DND-41 (cell line): ENCODE data around the gene CFAP61.

ENCODE experiments used
- ATAC-seq: fragments of 200-7000 bp; cut with Tn5 transposase; 3 replicates; pipeline ENCODE4 v1.9.1; 2021; ENCODE audit warnings: low read depth; ENCODE audit not compliant: insufficient read depth
- DNase-seq: peaks from one replicate; pipeline ENCODE4 v3.0.0-alpha.2; 2020
- H2AFZ ChIP-seq: 2 replicates; pipeline ENCODE4 v1.6.0; 2012; ENCODE audit warnings: low read depth, low read length
- H3K27ac ChIP-seq: 2 replicates; pipeline ENCODE4 v1.5.1; 2012; ENCODE audit warnings: low read length, inconsistent platforms
- H3K27me3 ChIP-seq: fragments of 200-600 bp; sonication (generic); 2 replicates; pipeline ENCODE4 v1.6.0; 2012; ENCODE audit warnings: low read length, mild to moderate bottlenecking, inconsistent platforms; ENCODE audit not compliant: insufficient read depth, poor library complexity
- H3K36me3 ChIP-seq: 2 replicates; pipeline ENCODE4 v1.5.1; 2012; ENCODE audit warnings: low read length, inconsistent platforms; ENCODE audit not compliant: insufficient read depth
- H3K4me1 ChIP-seq: 2 replicates; pipeline ENCODE4 v1.5.1; 2012; ENCODE audit warnings: mild to moderate bottlenecking, low read length; ENCODE audit not compliant: insufficient read depth
- H3K4me2 ChIP-seq: 2 replicates; pipeline ENCODE4 v1.6.0; 2012; ENCODE audit warnings: mild to moderate bottlenecking, moderate library complexity, low read length, inconsistent platforms; ENCODE audit not compliant: insufficient read depth
- H3K4me3 ChIP-seq, 2 experiments: fragments of 200-600 bp in 1 of 2; shearing (Covaris generic) in 1 of 2; 2 replicates each; pipeline ENCODE4 v1.5.1; 2012 to 2016; ENCODE audit warnings: inconsistent platforms in 2 of 2, low read length in 2 of 2, mild to moderate bottlenecking in 2 of 2, low read depth in 1 of 2, moderate library complexity in 1 of 2
- H3K79me2 ChIP-seq: 2 replicates; pipeline ENCODE4 v1.6.0; 2012; ENCODE audit warnings: low read length, inconsistent platforms; ENCODE audit not compliant: insufficient read depth
- H3K9ac ChIP-seq: 2 replicates; pipeline ENCODE4 v1.6.0; 2012; ENCODE audit warnings: low read depth, mild to moderate bottlenecking, inconsistent platforms, low read length, moderate library complexity
- H3K9me3 ChIP-seq: 2 replicates; pipeline ENCODE4 v1.5.1; 2012; ENCODE audit warnings: low read length, moderate library complexity, mild to moderate bottlenecking, inconsistent platforms; ENCODE audit not compliant: insufficient read depth, severe bottlenecking
- H4K20me1 ChIP-seq: 2 replicates; pipeline ENCODE4 v1.6.0; 2012; ENCODE audit warnings: low read length; ENCODE audit not compliant: insufficient read depth
- CTCF ChIP-seq: IDR thresholded peaks from 2 replicates; pipeline ENCODE4 v1.5.1; 2012; ENCODE audit warnings: borderline replicate concordance, low read length, moderate library complexity, mild to moderate bottlenecking; ENCODE audit not compliant: poor library complexity, severe bottlenecking; ENCODE audit errors: extremely low read depth
- EZH2 ChIP-seq: IDR thresholded peaks from 3 replicates; pipeline ENCODE4 v1.6.1; 2012; ENCODE audit warnings: borderline replicate concordance, low read depth, mild to moderate bottlenecking, moderate library complexity, low read length, inconsistent platforms; ENCODE audit not compliant: severe bottlenecking

The CFAP61 gene

GRCh38 chr20:20203784-20204183, 151.5 kb downstream of the CFAP61 start:
- no peaks in the 10 kb centered on the region for H3K4me1 ChIP-seq
- peaks cover 12% of the 10 kb centered on the region for H3K27me3 ChIP-seq
- H2AFZ ChIP-seq = no peak overlapping the region
- H3K4me2 ChIP-seq = no peak overlapping the region
- ATAC-seq (no peak), DNase-seq (no peak)
- no peaks in the 10 kb centered on the region for H3K9me3 ChIP-seq
- H3K36me3 ChIP-seq = no peaks in the 10 kb centered on the region
- TF ChIP-seq EZH2 = no peak
- TF ChIP-seq CTCF = no peak
- H3K4me3 ChIP-seq = no peak overlapping the region
- H4K20me1 ChIP-seq = no peaks in the 10 kb centered on the region
- no peaks in the 10 kb centered on the region for H3K79me2 ChIP-seq
- no peak overlapping the region for H3K9ac ChIP-seq
- H3K27ac ChIP-seq = no peak overlapping the region

DNA sequence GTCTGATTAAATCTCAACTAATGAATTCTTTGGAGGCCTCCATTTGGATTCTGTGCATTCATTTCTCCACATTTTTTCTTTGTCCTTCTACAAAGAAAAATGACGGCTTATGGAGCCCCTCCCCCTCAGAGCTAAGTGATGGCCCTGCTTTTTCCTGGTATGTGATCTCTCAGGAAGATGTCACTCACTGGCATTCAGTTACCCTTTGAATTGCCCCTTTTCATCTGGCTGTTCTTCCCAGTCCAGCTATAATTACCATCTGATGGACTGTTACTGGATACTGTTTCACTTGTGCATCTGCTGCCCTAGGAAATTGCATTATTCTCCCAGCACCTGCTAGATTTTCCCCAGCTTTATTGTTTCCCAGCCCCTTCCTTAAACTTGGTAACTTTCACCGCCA, 151.9 kb downstream of the CFAP61 start:
- Histone ChIP-seq H3K9ac (no peak overlapping the region), H3K4me3 (no peak overlapping the region), H3K4me2 (no peak overlapping the region), H3K79me2 (no peaks in the 10 kb centered on the region), H3K27me3 (peaks cover 12% of the 10 kb centered on the region), H3K4me1 (no peaks in the 10 kb centered on the region), H4K20me1 (no peaks in the 10 kb centered on the region), H3K27ac (no peak overlapping the region), H2AFZ (no peak overlapping the region), H3K36me3 (no peaks in the 10 kb centered on the region), H3K9me3 (no peaks in the 10 kb centered on the region)
- TF ChIP-seq CTCF (no peak), EZH2 (no peak)
- no peak for DNase-seq
- no peak for ATAC-seq

- no peak overlapping the region for H3K27ac ChIP-seq
- no peaks in the 10 kb centered on the region for H3K79me2 ChIP-seq
Observed at GRCh38 chr20:20205141-20205861, 153.0 kb downstream of the CFAP61 start.

More at GRCh38 chr20:20205141-20205861, 153.0 kb downstream of the CFAP61 start:
- H3K4me2 ChIP-seq = no peak overlapping the region
- H3K4me1 ChIP-seq = no peaks in the 10 kb centered on the region
- H3K9ac ChIP-seq = no peak overlapping the region
- no peak for DNase-seq
- H2AFZ ChIP-seq = no peak overlapping the region
- H3K9me3 ChIP-seq = no peaks in the 10 kb centered on the region
- no peak for ATAC-seq
- TF ChIP-seq CTCF = no peak
- H3K4me3 ChIP-seq = no peak overlapping the region
- no peaks in the 10 kb centered on the region for H3K36me3 ChIP-seq
- peaks cover 20% of the 10 kb centered on the region for H3K27me3 ChIP-seq
- H4K20me1 ChIP-seq = no peaks in the 10 kb centered on the region
